WI38 (cell line): ENCODE measurements around the gene UNC13B.
"Not testable (repeated sequence)": the region's sequence is repeated elsewhere in the genome, so short reads cannot be mapped to it uniquely, and the experiment has no call there.

ENCODE experiments used
- H3K4me3 ChIP-seq: 2 replicates; pipeline ENCODE4 v1.5.1; 2011; ENCODE audit warnings: low read depth, mild to moderate bottlenecking, control low read depth, low read length
- CTCF ChIP-seq: IDR thresholded peaks from 2 replicates; pipeline ENCODE4 v1.5.1; 2012; ENCODE audit warnings: low read depth, mild to moderate bottlenecking, control low read depth, low read length

UNC13B gene

GRCh38 chr9:35232867-35233544, 71.2 kb downstream of the UNC13B start:
- no peak for TF ChIP-seq CTCF
- no peak overlapping the region for H3K4me3 ChIP-seq

GRCh38 chr9:35236692-35237091, 74.9 kb downstream of the UNC13B start:
- no peak overlapping the region for H3K4me3 ChIP-seq
- no peak for TF ChIP-seq CTCF

GRCh38 chr9:35237311-35237710, 75.5 kb downstream of the UNC13B start:
- TF ChIP-seq CTCF: no peak
- no peak overlapping the region for H3K4me3 ChIP-seq

- H3K4me3 ChIP-seq: not testable (repeated sequence)
Measured at GRCh38 chr9:35245945-35246344, 84.1 kb downstream of the UNC13B start.

GRCh38 chr9:35253075-35253474, 91.3 kb downstream of the UNC13B start:
- no peak overlapping the region for H3K4me3 ChIP-seq
- TF ChIP-seq CTCF: no peak

- TF ChIP-seq CTCF: no peak
- H3K4me3 ChIP-seq: no peak overlapping the region
Measured at GRCh38 chr9:35254237-35254636, 92.4 kb downstream of the UNC13B start.

- TF ChIP-seq CTCF: no peak
- no peak overlapping the region for H3K4me3 ChIP-seq
Measured at GRCh38 chr9:35254984-35255857, 93.4 kb downstream of the UNC13B start.
